GM19240 (cell line): Measurements from ENCODE around the gene ATXN3L.

Source experiments
- DNase-seq: peaks from one replicate; pipeline ENCODE4 v3.0.0; 2011; ENCODE audit warnings: low spot score; ENCODE audit not compliant: insufficient read length

The ATXN3L gene

GRCh38 chrX:13268874-13269273, 51.0 kb downstream of the ATXN3L start:
- no peak for DNase-seq
